NCI-H460 (cell line): Measurements from ENCODE around the gene TMEM190. TPM values are rescaled to one million over a fixed set of nuclear protein-coding genes. Genes with fewer than 3 reads are reported as not detected.
A peak's percentile ranks its signal among the peaks of the same experiment; 100 is the strongest.
"Not testable (repeated sequence)": the region's sequence is repeated elsewhere in the genome, so short reads cannot be mapped to it uniquely, and the experiment has no call there.

Experiments
- DNase-seq: peaks from one replicate; pipeline ENCODE4 v3.0.0-alpha.2; 2016; ENCODE audit warnings: low read depth; ENCODE audit errors: extremely low read depth
- total RNA-seq: library from RNA; depleted of rRNA; stranded (reverse); fragments of >200 nt; shearing (Covaris generic); gene quantifications from 2 replicates; pipeline ENCODE4 v1.2.3, GENCODE V29; 2014

The TMEM190 gene
- total RNA-seq, 1 experiment from 2014 or later, result not detected

- DNase-seq, result no peak
Measured at GRCh38 chr19:55389386-55390317, 13.0 kb downstream of the TMEM190 start.

- no peak for DNase-seq
Measured at GRCh38 chr19:55390461-55390880, 13.8 kb downstream of the TMEM190 start.

DNA sequence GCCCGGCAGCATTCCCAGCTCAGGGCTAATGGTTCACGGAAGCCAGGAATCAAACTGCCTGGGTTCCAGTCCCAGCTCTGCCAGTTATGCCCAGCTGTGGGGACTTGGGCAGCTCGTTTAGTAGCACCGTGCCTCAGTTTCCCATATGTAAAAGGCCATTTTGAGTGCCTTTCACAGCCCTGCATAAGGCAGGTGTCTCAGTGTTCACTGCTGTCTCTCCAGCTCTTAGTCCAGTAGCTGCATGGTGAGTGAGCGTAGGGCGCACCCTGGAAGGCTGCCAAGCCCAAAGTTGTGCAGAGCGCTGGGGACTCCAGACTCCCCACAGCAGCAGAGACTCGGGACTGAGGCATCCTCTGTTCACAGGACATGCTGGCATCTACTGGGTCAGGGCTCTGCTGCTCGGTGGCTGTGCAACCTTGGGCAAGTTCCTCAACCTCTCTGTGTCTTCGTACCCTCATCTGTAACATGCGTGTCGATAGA lies 14.6 kb downstream of the TMEM190 start:
- DNase-seq, result no peak

DNA sequence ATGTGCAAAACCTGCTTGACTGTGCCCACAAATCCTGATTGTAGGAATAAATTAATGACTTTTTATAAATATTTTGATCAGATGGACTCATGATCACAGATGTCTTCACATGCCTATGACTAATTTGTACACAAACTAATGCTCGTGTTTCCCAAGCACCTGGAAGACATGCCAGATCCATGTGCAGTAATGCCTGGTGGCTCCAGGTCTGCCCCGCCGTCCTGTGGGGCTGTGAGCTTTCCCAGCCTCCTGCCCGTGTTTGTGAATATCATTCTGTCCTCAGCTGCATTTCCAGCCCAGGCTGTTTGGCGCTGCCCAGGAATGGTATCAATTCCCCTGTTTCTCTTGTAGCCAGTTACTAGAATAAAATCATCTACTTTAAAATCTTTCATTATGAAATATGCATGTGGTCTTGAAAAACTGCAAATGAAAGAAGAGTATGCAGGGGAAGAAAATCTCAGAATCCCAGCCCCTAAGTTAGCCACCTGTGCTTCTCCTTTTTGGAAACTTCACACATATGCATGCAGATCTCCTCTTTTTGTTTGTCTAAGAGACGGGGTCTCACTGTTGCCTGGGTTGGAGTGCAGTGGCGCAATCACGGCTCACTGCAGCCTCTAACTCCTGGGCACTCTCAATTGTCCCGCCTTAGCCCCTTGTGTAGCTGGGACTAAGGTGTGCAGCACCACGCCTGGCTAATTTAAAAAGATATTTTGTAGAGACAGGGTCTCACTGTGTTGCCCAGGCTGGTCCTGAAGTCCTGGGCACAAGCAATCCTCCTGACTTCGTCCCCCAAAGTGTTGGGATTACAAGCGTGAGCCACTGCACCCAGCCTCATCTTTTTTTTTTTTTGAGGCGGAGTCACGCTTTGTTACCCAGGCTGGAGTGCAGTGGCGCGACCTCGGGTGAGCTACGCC lies 15.3 kb downstream of the TMEM190 start:
- DNase-seq, result no peak

GRCh38 chr19:55392820-55393761 lies 16.5 kb downstream of the TMEM190 start:
- no peak for DNase-seq

DNA sequence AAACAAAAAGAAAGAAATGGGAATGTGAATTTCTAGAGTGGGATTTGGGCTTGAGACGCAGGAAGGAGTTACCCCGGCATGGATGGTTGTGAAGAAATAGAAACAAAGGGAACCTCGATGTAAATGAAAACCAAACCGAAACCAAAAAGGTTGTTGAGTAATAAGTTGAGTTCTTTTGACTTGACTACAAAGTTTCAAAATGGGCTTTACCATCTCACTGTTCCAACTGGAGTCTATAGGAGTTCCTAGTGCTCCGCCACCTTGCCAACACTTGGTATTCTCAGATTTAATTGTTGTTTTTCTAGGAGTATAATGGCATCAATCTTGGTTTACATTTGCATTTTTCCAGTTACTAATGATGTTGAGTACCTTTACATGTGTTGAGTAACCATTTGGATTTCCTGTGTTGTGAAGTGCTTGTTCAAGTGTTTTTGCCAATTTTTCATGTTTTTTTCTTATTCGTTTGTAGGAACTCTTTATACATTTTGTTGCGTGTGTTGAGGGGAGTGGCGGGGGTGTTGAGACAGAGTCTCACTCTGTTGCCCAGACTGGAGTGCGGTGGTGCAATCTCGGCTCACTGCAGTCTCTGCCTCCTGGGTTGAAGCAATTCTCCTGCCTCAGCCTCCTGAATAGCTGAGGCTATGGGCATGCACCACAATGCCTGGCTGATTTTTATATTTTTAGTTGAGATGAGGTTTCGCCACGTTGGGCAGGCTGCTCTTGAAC lies 21.7 kb downstream of the TMEM190 start:
- DNase-seq, result no peak

GRCh38 chr19:55400281-55401087 lies 23.9 kb downstream of the TMEM190 start:
- no peak for DNase-seq

DNA sequence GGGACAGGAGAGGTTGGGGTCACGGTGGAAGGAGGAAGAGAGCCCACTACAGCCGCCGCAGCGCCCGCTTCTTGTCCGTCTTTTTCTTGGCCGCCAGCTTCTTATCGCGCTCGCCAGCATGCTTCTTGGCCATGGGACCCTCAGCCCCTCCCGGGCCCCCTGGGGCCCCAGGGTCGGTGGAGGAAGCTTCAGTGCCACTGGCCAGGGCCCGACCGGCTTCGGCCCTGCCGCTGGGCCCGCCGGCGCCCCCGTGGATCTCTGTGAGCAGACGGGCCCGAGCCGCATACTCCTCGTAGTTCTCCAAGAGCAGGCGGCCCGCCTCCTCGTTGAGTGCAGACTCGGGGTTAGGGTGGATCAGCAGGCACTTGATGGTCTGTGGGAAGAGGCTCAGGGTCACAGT lies 24.8 kb downstream of the TMEM190 start:
- not testable (repeated sequence) for DNase-seq

DNA sequence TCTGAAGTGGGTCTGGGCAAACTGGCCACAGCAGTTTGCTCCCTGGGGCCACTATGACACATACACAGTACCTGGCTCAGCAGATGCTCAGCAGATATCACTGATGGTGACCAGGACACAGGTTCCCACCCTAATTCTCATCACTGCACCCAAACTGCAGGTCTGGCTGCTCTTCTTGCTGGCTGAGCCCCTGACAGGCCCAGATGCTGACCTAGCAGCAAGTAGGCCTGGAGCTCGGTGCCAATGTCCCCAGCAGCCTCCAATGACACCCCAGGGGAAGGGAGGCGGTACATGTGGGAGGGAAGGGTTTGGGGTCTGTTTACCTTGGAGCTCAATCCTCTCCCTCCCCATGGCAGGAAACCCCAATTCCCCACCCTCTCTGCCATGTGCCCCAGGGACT lies 25.9 kb downstream of the TMEM190 start:
- DNase-seq, result no peak

DNA sequence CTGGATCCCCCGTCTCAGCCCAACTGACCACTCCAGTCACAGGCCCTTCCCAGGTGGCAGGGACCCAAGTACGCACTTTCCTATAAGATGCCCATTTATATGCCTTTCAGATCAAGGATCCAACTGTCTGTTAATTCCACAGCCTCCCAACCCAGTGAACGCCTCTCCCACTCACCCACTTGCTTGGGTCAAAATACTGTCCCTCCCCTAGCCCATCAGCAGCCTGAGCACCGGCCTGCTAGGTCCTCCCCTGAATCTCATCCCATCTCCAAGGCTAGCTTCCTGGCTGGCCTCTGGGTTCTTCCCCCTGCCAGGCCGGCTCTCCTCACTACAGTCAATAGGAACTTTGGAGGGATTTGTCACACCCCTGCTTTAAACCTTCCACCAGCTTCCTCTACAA lies 29.0 kb downstream of the TMEM190 start:
- DNase-seq, result no peak

DNA sequence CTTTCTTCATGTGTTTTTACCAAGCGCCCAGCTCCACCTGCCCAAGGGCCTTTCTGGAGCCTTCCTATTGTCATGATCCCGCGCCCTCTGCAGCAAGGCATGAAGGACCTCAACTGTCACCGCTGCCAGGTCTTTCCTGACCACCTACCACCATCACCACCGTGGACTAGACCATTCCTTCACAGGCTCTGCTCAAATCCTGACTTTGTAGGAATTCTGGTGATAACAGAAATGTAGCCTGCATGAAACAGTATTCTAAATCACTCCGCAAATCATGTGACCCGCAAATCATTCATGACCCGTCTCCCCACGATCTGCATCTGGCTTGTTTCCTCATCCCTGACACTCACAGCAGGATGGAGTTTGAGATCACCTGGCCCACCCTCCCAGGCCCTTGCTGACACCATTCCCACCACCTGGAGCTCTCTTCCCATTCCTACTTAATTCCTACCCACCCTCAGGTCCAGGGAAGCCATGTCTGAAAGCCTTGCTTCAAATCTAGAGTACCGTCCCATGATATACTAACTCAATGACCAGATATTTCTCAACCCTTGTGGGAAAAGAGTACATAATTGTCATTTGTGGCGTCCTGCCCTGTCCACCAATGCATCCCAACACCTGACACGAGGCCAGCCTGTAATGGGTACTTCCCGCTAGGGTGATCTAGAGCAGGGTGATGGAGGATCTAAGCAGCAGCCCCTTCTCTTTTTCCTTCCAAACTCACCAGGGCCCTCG lies 29.6 kb downstream of the TMEM190 start:
- no peak for DNase-seq

DNA sequence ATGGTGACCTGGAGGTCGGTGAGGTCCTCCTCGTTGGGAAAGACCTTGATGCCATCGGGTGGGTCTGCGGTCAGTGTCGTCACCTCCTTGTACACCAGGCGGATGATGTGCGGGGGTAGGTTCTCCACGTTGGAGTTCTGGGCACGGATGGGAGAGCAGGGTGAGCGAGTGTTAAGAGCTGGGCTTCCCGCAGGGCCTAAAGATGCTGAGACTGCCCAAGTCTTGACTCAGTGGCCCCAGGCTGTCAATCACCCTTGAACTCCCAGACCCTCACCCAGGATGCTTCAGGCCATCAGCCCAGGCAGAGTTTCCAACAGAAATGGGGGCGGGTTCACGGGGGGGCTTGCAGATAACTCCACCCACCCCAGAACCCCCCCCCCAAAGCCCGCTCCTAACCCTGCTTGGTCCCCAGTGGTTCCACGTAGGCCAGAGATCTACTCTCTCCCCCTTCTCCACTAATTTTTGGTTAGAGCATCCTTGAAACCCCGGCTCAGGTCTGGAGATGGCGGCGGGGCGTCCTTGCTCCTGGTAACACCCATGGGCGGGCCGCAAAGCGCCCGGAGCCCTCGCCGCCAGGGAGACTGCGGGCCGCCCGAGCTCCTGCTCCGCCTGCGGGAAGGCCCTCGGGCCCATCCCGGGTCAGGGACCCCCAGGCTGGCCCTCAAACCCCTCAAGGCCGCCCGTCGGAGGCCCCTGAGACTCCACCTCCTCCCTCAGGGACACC lies 30.4 kb downstream of the TMEM190 start:
- no peak for DNase-seq

- DNase-seq, result not testable (repeated sequence)
Measured at GRCh38 chr19:55407550-55407799, 30.8 kb downstream of the TMEM190 start, which contains the start of gene UBE2S. UBE2S (minus strand) TSS chr19:55407788; CDS start chr19:55407589, 199 bp downstream.

DNA sequence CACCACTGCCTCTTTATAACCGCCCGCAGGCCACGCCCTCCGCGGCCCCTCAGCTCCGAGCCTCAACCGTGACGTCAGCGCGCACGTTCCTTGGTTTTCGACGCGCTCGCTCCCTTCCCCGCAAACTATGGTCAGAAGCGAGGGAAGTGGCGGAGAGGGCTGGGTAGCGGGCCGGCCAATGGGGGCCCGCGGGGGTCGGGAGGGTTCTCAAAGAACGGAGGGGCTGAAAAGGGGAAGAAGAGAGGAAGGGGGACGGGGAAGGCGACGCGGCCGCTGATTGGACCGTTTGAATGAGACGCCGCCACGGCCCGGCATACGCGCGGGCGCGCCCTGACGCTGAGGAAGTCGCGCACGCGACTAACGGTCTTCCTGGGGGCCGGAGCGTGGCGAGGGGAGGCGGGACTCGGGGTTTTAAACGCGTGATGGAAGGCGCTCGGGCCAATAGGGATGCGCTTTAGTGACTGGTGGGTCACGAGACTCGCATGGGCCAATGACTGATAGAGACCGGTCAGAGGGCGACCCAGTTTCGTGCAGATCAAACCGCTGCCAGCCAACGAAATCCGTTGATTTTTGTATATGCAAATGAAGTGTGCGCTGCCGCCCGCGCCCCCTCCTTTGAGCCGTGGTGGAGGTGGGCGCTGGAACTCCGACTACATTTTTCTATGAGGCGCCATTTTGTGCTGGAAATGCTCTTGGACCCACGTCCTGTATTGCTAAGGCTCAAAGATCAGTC lies 31.3 kb downstream of the TMEM190 start:
- peak; percentile 96 for DNase-seq

DNA sequence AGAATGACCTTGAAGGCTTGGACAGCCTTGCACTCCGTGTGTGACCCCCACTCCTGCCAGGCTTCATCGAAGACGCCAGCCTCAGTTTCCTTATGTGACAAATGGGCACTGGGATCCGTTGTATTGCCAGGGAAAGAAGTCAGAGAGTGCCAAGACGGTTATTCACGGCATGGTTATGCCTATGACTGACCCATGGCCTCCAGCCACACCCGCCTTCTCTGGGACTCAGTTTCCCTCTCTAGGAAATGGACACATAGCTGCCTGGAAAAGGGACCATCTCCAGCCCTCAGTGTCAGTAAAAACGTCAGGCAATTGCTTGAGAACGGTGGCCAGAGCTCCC lies 31.9 kb downstream of the TMEM190 start:
- DNase-seq, result no peak

DNA sequence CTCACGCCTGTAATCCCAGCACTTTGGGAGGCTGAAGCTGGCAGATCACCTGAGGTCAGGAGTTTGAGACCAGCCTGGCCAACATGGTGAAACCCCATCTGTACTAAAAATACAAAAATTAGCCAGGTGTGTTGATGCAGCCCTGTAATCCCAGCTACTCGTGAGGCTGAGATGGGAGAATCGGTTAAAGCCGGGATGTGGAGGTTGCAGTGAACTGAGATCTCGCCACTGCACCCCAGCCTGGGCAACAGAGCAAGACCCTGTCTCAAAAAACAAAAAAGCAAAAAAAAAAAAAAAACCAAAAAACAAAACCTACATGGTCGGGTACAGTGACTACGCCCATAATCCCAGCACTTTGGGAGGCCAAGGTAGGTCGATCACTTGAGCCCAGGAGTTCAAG lies 32.6 kb downstream of the TMEM190 start:
- DNase-seq, result not testable (repeated sequence)

GRCh38 chr19:55410168-55410567 lies 33.5 kb downstream of the TMEM190 start:
- no peak for DNase-seq
